SU-DHL-6 (cell line): ENCODE data around the gene LTK.

ENCODE experiments used
- H2AFZ ChIP-seq: fragments of 200-600 bp; sonication (generic); 2 replicates; pipeline ENCODE4 v1.6.1; 2014; ENCODE audit warnings: low read depth, mild to moderate bottlenecking, moderate library complexity, mixed read lengths, antibody characterized with exemption, low read length; ENCODE audit not compliant: severe bottlenecking
- H3F3A ChIP-seq: fragments of 200-600 bp; shearing (Covaris generic); 2 replicates; pipeline ENCODE4 v1.6.0; 2016; ENCODE audit warnings: antibody characterized with exemption, mild to moderate bottlenecking; ENCODE audit not compliant: insufficient read depth
- H3K27ac ChIP-seq: fragments of 200-600 bp; sonication (generic); 2 replicates; pipeline ENCODE4 v1.5.1; 2016; ENCODE audit warnings: low read depth, mild to moderate bottlenecking, low read length, moderate library complexity, mixed read lengths
- H3K27me3 ChIP-seq: fragments of 200-600 bp; sonication (generic), shearing (Covaris generic); 2 replicates; pipeline ENCODE4 v1.6.0; 2014; ENCODE audit warnings: mild to moderate bottlenecking, low read length
- H3K36me3 ChIP-seq: fragments of 200-600 bp; sonication (generic); 2 replicates; pipeline ENCODE4 v1.6.1; 2014; ENCODE audit warnings: mild to moderate bottlenecking, low read length, mixed read lengths
- H3K4me2 ChIP-seq: fragments of 300-600, 200-600 bp; shearing (Covaris generic), sonication (generic); 2 replicates; pipeline ENCODE4 v1.6.0; 2014; ENCODE audit warnings: low read length, low read depth, mild to moderate bottlenecking; ENCODE audit not compliant: poor library complexity, severe bottlenecking
- H3K4me3 ChIP-seq: fragments of 200-600 bp; sonication (generic); 2 replicates; pipeline ENCODE4 v1.5.1; 2014; ENCODE audit warnings: antibody characterized with exemption, low read length, mild to moderate bottlenecking, mixed read lengths; ENCODE audit not compliant: insufficient read depth, poor library complexity, severe bottlenecking
- H3K79me2 ChIP-seq: fragments of 200-600 bp; sonication (generic); 2 replicates; pipeline ENCODE4 v1.6.1; 2014; ENCODE audit warnings: mild to moderate bottlenecking, low read length, moderate library complexity; ENCODE audit not compliant: insufficient read depth
- H3K9ac ChIP-seq: fragments of 200-600 bp; sonication (generic); 2 replicates; pipeline ENCODE4 v1.7.0; 2014; ENCODE audit warnings: mild to moderate bottlenecking, low read length
- H3K9me2 ChIP-seq: fragments of 200-600 bp; sonication (generic); replicated peaks from 2 replicates; pipeline ENCODE4 v1.6.1; 2014; ENCODE audit warnings: low read length; ENCODE audit not compliant: insufficient read depth
- H3K9me3 ChIP-seq: fragments of 200-600 bp; sonication (generic); 2 replicates; pipeline ENCODE4 v1.6.1; 2014; ENCODE audit warnings: low read length, mixed read lengths; ENCODE audit not compliant: insufficient read depth
- H4K20me1 ChIP-seq: fragments of 200-600 bp; sonication (generic); 2 replicates; pipeline ENCODE4 v1.6.1; 2014; ENCODE audit warnings: low read depth, mild to moderate bottlenecking, antibody characterized with exemption, low read length, moderate library complexity, mixed read lengths
- EZH2phosphoT487 ChIP-seq: fragments of 200-600 bp; sonication (generic), shearing (Covaris generic); conservative IDR thresholded peaks from 2 replicates; pipeline ENCODE4 v1.6.1; 2018; ENCODE audit warnings: mild to moderate bottlenecking, antibody characterized with exemption, low read length, moderate library complexity, mixed read lengths
- TF ChIP-seq, protein P1 (sequence below): fragments of 200-600 bp; sonication (generic); IDR thresholded peaks from one replicate; pipeline ENCODE4 v1.5.1; 2017; ENCODE audit warnings: antibody characterized with exemption, mild to moderate bottlenecking, low read length, moderate library complexity; ENCODE audit not compliant: insufficient read depth, poor library complexity, severe bottlenecking

LTK gene

DNA sequence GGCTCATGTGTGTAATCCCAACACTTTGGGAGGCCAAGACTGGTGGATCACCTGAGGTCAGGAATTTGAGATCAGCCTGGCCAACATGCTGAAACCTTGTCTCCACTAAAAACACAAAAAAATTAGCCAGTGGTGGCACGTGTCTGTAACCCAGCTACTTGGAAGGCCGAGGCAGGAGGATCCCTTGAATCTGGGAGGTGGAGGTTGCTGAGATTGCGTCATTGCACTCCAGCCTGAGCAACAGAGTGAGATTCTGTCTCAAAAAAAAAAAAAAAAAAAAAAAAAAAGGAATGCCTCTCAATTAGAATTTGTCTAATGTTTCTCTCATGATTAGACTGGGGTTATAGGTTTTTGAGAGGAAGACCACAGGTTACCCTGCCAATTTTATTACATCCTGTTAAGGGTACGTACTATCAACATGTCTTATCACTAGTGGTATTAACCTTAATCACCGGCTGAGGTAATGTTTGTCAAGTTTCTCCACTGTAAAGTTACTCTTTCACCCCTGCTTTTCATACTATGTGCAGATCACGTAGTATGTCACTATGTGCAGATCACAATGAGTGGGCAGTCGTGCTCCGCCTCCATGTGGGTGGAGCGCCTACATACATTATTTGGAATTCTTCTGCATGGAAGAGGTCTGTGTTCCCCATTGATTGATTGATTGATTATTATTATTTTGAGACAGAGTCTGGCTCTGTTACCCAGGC, 36.6 kb upstream of the LTK start:
- no peaks in the 10 kb centered on the region for H3K79me2 ChIP-seq
- no peak overlapping the region for H3K4me2 ChIP-seq
- H3K27me3 ChIP-seq = no peaks in the 10 kb centered on the region
- no peak overlapping the region for H3K9ac ChIP-seq
- no peaks in the 10 kb centered on the region for H4K20me1 ChIP-seq
- TF ChIP-seq, protein P1, sequence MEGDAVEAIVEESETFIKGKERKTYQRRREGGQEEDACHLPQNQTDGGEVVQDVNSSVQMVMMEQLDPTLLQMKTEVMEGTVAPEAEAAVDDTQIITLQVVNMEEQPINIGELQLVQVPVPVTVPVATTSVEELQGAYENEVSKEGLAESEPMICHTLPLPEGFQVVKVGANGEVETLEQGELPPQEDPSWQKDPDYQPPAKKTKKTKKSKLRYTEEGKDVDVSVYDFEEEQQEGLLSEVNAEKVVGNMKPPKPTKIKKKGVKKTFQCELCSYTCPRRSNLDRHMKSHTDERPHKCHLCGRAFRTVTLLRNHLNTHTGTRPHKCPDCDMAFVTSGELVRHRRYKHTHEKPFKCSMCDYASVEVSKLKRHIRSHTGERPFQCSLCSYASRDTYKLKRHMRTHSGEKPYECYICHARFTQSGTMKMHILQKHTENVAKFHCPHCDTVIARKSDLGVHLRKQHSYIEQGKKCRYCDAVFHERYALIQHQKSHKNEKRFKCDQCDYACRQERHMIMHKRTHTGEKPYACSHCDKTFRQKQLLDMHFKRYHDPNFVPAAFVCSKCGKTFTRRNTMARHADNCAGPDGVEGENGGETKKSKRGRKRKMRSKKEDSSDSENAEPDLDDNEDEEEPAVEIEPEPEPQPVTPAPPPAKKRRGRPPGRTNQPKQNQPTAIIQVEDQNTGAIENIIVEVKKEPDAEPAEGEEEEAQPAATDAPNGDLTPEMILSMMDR = no peak
- TF ChIP-seq EZH2phosphoT487 = no peak
- no peak overlapping the region for H3K27ac ChIP-seq
- H3K9me3 ChIP-seq = no peaks in the 10 kb centered on the region
- no peak overlapping the region for H2AFZ ChIP-seq
- H3F3A ChIP-seq = no peaks in the 10 kb centered on the region
- H3K36me3 ChIP-seq = no peaks in the 10 kb centered on the region
- H3K4me3 ChIP-seq = no peak overlapping the region
- no peaks in the 10 kb centered on the region for H3K9me2 ChIP-seq

DNA sequence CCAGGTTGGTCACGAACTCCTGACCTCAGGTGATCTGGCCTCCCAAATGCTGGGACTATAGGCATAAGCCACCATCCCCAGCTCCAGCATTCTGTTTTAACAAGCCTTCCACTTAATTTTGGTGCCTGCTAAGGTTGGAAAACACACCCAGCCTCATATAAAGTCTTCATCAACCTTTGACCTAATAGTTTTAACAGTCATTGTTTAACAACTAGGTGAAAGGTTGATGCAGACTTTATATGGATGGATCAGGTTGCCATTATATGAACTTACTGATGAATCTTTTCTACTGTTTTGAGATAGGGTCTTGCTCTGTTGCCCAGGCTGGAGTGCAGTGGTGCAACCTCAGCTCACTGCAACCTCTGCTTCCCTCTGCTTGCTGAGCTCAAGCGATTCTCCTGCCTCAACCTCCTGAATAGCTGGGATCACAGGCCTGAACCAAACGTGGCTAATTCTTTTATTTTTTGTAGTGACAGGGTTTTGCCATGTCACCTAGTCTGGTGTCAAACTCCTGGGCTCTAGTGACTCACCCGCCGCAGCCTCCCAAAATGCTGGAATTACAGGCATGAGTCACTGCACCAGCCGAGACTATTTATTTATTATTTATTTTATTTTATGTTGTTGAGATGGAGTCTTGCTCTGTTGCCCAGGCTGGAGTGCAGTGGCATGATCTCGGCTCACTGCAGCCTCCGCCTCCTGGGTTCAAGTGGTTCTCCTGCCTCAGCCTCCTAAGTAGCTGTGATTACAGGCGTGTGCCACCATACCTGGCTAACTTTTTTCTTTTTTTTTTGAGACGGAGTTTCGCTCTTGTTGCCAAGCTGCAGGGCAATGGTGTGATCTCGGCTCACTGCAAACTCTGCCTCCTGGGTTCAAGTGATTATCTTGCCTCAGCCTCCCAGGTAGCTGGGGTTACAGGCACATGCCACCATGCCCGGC, 33.5 kb upstream of the LTK start:
- H3K9me2 ChIP-seq = no peaks in the 10 kb centered on the region
- no peaks in the 10 kb centered on the region for H3K27me3 ChIP-seq
- no peak for TF ChIP-seq EZH2phosphoT487
- TF ChIP-seq, protein P1 = no peak
- peaks cover 11% of the 10 kb centered on the region; the same call in 1 of the 2 replicates for H3K79me2 ChIP-seq
- no peaks in the 10 kb centered on the region for H4K20me1 ChIP-seq
- no peaks in the 10 kb centered on the region for H3F3A ChIP-seq
- no peak overlapping the region for H3K4me3 ChIP-seq
- H3K27ac ChIP-seq = no peak overlapping the region
- H2AFZ ChIP-seq = no peak overlapping the region
- no peak overlapping the region for H3K9ac ChIP-seq
- no peak overlapping the region for H3K4me2 ChIP-seq
- no peaks in the 10 kb centered on the region for H3K9me3 ChIP-seq
- H3K36me3 ChIP-seq = no peaks in the 10 kb centered on the region

DNA sequence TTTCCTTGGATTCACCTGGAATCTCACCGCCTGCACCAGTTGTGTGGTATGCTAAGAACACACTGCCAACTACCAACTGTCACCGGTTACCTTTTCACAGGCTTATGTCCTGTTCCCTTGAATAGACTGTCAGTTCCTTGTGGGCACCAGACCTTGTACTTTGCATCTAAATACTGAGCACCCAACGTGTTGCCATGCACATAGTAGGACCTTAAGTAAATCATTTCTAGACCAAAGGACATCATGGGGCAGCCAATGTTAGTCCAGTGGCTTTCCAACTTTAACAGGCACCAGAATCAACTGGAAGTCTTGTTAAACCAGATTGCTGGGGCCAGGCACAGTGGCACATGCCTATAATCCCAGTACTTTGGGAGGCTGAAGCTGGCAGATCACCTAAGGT, 31.6 kb upstream of the LTK start:
- H3K79me2 ChIP-seq = peaks cover 11% of the 10 kb centered on the region; the same call in 1 of the 2 replicates
- no peak overlapping the region for H3K4me3 ChIP-seq
- H4K20me1 ChIP-seq = no peaks in the 10 kb centered on the region
- no peaks in the 10 kb centered on the region for H3K27me3 ChIP-seq
- no peak overlapping the region for H3K4me2 ChIP-seq
- no peak overlapping the region for H2AFZ ChIP-seq
- no peaks in the 10 kb centered on the region for H3K36me3 ChIP-seq
- H3K9me2 ChIP-seq = no peaks in the 10 kb centered on the region
- no peaks in the 10 kb centered on the region for H3F3A ChIP-seq
- no peak overlapping the region for H3K9ac ChIP-seq
- H3K27ac ChIP-seq = no peak overlapping the region
- no peaks in the 10 kb centered on the region for H3K9me3 ChIP-seq
- TF ChIP-seq EZH2phosphoT487 = no peak
- TF ChIP-seq, protein P1 = no peak
